Astrocyte of the cerebellum (primary cell): ENCODE results near the gene MPEG1.

Source experiments
- DNase-seq: peaks from one replicate; pipeline ENCODE4 v3.0.0-alpha.2; 2011; ENCODE audit warnings: low read depth
- H3K4me3 ChIP-seq: 2 replicates; pipeline ENCODE4 v1.5.1; 2011; ENCODE audit warnings: mild to moderate bottlenecking, low read depth, low read length, moderate library complexity
- in situ Hi-C: cut with HindIII; loops from 2 replicates; pipeline ENCODE4 v1.10.0; 2017; ENCODE audit warnings: low sequenced_read_pairs
- TF ChIP-seq, protein P1 (sequence below): IDR thresholded peaks from 2 replicates; pipeline ENCODE4 v1.5.1; 2012; ENCODE audit warnings: low read length, low read depth, moderate library complexity, mild to moderate bottlenecking; ENCODE audit errors: missing control alignments

Gene MPEG1

DNA sequence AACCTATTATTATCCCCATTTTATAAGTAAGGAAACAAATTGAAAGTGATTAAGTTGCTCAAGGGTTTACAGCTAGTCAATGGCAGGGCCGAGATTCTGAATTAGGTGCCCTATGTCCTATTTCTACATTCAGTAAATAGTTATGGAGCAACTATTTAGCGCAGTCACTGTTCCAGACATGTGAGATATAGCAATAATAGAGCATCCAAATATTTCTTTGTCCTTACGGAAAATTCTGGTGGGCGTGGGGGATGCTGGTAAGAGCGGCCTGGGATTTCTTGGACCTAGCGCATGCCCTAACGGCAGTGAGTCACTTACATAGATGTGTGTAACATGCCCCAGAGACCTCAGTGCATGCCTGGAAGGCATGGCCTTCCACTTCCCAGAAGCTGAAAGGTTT is 36.4 kb downstream of the MPEG1 start:
- H3K4me3 ChIP-seq = no peak overlapping the region
- TF ChIP-seq, protein P1, sequence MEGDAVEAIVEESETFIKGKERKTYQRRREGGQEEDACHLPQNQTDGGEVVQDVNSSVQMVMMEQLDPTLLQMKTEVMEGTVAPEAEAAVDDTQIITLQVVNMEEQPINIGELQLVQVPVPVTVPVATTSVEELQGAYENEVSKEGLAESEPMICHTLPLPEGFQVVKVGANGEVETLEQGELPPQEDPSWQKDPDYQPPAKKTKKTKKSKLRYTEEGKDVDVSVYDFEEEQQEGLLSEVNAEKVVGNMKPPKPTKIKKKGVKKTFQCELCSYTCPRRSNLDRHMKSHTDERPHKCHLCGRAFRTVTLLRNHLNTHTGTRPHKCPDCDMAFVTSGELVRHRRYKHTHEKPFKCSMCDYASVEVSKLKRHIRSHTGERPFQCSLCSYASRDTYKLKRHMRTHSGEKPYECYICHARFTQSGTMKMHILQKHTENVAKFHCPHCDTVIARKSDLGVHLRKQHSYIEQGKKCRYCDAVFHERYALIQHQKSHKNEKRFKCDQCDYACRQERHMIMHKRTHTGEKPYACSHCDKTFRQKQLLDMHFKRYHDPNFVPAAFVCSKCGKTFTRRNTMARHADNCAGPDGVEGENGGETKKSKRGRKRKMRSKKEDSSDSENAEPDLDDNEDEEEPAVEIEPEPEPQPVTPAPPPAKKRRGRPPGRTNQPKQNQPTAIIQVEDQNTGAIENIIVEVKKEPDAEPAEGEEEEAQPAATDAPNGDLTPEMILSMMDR = no peak
- in situ Hi-C loops = no loop called here
- DNase-seq = no peak

DNA sequence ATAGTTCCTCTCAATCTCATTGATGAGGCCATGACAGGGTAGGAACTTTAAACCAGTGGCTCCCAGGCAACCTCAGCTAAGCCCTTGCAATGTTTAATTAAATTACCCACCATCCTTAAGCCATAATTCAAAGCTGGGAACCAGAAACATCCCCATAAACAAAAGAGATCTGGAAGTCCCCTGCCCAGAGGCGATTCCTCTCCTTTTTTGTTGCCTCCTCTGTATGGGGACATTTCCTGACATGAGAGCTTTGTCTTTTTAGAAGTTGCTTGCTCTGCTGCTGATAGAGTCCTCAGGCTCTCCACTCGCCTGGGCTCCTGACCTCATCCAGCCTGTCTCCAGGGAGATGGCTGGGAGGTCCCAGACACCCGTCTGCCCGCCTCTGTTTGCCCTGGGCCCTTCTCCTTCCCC is 37.6 kb downstream of the MPEG1 start:
- H3K4me3 ChIP-seq = no peak overlapping the region
- in situ Hi-C loops = no loop called here
- TF ChIP-seq, protein P1 = no peak
- no peak for DNase-seq

DNA sequence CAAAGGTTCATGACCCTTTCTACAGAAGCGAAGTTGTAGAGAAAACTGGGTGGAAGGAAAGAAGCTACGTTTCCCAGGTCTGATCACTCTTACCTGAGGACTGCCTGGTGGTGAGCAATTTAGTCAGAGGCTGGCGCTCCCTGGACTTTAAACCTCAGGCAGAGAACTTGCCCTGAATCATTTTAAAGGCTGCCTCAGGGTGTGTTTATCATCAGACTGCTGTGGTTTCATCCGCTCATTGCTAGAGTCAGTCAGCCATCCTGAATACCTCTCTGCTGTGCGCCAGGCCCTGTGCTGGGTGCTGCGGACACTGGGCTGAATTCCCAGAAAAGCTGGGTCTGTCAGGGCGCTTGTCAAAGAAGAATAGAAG is 38.1 kb downstream of the MPEG1 start:
- TF ChIP-seq, protein P1 = no peak
- DNase-seq = no peak
- no peak overlapping the region for H3K4me3 ChIP-seq
- in situ Hi-C loops = no loop called here

DNA sequence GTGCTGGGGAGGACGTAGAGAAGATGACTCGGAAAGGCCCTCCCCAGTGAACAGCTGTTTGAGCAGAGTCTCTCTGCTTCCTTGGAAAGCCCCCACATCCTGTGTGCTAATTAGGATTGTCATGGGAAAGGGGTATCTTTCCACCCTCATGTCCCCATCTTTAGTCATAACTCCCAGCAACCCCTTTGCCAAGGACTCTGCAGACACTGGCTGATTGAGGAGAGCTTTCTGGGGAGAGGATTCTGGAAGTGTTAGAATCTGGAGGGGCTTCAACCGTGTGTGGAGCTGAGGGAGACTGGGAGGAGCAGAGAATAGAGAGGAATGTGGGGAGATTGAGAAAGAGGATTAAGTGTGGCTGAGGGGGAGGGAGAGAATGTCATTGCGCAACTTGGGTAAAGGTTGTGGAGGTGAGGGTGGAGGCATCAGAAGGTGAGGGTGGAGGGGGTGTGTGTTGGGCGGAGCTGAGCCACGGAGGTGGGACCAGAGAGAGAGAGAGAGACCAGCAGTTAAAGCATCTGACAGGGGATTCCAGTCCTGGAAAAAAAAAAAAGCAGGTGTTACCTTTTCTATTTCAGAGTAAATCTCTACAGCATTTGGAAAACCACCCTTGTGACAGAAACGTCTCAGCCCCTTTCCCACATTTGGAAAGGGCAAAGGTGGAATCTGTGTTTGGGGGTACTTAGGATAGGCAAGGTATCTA is 38.6 kb downstream of the MPEG1 start:
- TF ChIP-seq, protein P1 = no peak
- no peak for DNase-seq
- in situ Hi-C loops = no loop called here
- H3K4me3 ChIP-seq = no peak overlapping the region

DNA sequence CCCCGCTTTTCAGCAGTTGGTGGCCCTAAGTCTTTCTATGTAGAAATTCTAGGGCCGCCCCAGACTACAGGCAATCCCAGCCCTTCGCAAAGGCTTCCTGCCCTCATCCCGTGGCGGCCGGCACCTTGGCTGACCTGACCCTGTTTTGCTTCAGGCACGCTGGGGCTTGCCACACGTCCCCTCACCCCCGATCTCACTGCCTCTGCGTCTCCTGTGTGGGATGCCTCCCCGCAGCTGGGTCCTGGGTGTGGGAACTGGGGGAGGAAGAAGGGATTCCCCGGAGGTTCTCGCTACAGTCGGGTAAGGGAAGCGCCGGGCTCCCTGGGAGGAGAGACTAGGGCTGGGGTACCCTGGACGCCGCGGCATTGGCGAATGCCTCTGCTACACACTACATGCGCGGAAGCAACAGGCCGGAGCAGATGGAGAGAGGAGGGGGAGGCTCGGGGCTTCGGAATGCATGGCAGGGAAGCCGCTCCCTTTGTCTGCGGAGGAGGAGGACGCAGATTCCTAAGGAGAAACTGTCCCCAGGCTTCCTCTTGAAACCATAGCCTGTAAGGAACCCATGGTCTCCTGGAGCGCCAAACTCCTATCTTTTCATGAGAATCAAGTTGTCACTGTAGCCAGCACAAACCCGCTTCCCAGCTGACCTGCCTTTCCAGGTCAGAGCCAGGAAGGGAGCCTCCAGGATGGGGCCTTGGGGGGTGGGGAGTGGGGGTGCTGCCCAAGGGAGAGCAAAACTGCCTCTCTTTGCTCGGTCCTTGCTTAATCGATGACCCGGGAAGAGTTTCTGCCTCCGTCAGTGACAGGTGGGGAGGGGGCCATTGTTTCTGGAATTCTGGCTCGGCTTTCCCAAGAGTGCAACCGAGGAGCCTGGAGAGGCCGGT is 39.4 kb downstream of the MPEG1 start:
- no peak for DNase-seq
- in situ Hi-C loops = no loop called here
- TF ChIP-seq, protein P1 = no peak
- H3K4me3 ChIP-seq = peak overlapping the region; percentile 55

DNA sequence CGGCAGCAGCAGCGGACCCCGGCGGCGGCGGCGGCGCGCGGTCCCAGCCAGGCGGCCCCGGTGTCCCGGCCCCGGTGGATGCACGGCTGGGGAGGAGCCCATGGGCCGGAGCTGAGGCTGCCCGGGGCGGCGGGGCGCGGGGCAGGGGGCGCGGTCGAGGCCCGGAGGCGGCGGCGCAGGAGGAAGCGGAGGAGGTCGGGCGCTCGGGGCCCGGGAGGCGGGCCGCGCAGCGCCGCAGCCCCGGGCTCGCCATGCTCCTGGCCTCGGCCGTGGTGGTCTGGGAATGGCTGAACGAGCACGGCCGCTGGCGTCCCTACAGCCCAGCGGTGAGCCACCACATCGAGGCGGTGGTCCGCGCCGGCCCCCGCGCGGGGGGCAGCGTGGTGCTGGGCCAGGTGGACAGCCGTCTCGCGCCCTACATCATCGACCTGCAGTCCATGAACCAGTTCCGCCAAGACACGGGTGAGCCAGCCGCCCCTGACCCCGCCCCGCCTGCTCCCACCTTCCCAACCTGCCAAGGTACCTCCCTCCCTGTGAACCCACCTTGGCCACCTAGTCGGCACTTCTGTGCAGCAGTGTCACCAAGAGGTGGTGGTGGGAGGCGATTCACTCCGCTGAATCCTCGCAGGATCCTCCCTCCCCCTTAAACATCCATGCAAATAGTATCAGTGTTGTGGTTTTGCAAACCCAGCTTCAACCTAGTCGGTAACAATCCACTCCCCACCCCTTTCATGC is 40.2 kb downstream of the MPEG1 start:
- in situ Hi-C loops = no loop called here
- no peak for DNase-seq
- TF ChIP-seq, protein P1 = no peak
- H3K4me3 ChIP-seq = peak overlapping the region; percentile 55
